HL-60 (cell line): Measurements from ENCODE around the gene RAET1G.
"Not testable (repeated sequence)": the region's sequence is repeated elsewhere in the genome, so short reads cannot be mapped to it uniquely, and the experiment has no call there.

ENCODE experiments used
- POLR2AphosphoS5 ChIP-seq: IDR thresholded peaks from 2 replicates; pipeline ENCODE4 v1.6.1; 2012; ENCODE audit warnings: low read depth
- TF ChIP-seq, protein P1 (sequence below): IDR thresholded peaks from one replicate; pipeline ENCODE4 v1.5.1; 2011; ENCODE audit warnings: low read length, control low read depth, inconsistent platforms; ENCODE audit not compliant: insufficient read depth
- TF ChIP-seq, protein P2 (sequence below): IDR thresholded peaks from 2 replicates; pipeline ENCODE4 v1.6.1; 2012; ENCODE audit warnings: low read depth; ENCODE audit not compliant: insufficient replicate concordance

- TF ChIP-seq, protein P1, sequence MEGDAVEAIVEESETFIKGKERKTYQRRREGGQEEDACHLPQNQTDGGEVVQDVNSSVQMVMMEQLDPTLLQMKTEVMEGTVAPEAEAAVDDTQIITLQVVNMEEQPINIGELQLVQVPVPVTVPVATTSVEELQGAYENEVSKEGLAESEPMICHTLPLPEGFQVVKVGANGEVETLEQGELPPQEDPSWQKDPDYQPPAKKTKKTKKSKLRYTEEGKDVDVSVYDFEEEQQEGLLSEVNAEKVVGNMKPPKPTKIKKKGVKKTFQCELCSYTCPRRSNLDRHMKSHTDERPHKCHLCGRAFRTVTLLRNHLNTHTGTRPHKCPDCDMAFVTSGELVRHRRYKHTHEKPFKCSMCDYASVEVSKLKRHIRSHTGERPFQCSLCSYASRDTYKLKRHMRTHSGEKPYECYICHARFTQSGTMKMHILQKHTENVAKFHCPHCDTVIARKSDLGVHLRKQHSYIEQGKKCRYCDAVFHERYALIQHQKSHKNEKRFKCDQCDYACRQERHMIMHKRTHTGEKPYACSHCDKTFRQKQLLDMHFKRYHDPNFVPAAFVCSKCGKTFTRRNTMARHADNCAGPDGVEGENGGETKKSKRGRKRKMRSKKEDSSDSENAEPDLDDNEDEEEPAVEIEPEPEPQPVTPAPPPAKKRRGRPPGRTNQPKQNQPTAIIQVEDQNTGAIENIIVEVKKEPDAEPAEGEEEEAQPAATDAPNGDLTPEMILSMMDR: not testable (repeated sequence)
- TF ChIP-seq POLR2AphosphoS5: not testable (repeated sequence)
- TF ChIP-seq, protein P2, sequence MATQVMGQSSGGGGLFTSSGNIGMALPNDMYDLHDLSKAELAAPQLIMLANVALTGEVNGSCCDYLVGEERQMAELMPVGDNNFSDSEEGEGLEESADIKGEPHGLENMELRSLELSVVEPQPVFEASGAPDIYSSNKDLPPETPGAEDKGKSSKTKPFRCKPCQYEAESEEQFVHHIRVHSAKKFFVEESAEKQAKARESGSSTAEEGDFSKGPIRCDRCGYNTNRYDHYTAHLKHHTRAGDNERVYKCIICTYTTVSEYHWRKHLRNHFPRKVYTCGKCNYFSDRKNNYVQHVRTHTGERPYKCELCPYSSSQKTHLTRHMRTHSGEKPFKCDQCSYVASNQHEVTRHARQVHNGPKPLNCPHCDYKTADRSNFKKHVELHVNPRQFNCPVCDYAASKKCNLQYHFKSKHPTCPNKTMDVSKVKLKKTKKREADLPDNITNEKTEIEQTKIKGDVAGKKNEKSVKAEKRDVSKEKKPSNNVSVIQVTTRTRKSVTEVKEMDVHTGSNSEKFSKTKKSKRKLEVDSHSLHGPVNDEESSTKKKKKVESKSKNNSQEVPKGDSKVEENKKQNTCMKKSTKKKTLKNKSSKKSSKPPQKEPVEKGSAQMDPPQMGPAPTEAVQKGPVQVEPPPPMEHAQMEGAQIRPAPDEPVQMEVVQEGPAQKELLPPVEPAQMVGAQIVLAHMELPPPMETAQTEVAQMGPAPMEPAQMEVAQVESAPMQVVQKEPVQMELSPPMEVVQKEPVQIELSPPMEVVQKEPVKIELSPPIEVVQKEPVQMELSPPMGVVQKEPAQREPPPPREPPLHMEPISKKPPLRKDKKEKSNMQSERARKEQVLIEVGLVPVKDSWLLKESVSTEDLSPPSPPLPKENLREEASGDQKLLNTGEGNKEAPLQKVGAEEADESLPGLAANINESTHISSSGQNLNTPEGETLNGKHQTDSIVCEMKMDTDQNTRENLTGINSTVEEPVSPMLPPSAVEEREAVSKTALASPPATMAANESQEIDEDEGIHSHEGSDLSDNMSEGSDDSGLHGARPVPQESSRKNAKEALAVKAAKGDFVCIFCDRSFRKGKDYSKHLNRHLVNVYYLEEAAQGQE: not testable (repeated sequence)
Observed at GRCh38 chr6:149966319-149966718, 43.4 kb upstream of the RAET1G start.
